OCI-LY1 (cell line): ENCODE results near the gene CDHR1.

ENCODE experiments used
- CTCF ChIP-seq: fragments of 200-600 bp; sonication (generic), shearing (Covaris generic); IDR thresholded peaks from 2 replicates; pipeline ENCODE4 v1.5.1; 2017; ENCODE audit warnings: mild to moderate bottlenecking, antibody characterized with exemption, low read length, moderate library complexity, mixed read lengths
- EZH2 ChIP-seq: fragments of 200-600 bp; sonication (generic), shearing (Covaris generic); IDR thresholded peaks from 2 replicates; pipeline ENCODE4 v1.8.0; 2017; ENCODE audit warnings: borderline replicate concordance, mixed run types, mild to moderate bottlenecking, antibody characterized with exemption, low read length, moderate library complexity, mixed read lengths

GRCh38 chr10:84195044-84195830, 900 bp downstream of the CDHR1 start:
- TF ChIP-seq CTCF (no peak), EZH2 (no peak)
